Psoas muscle (tissue), 8 donors: ENCODE data around the gene DERA. TPM values are rescaled to one million over a fixed set of nuclear protein-coding genes. Genes with fewer than 3 reads are reported as not detected.
"Not testable (repeated sequence)": the region's sequence is repeated elsewhere in the genome, so short reads cannot be mapped to it uniquely, and the experiment has no call there.

ENCODE experiments used
- ATAC-seq, 4 donors: fragments of 200-7000 bp; cut with Tn5 transposase; one replicate each; pipeline ENCODE4 v1.9.1; 2020; ENCODE audit warnings: moderate library complexity in 3 of 4, mild to moderate bottlenecking in 2 of 4
- DNase-seq, 2 donors: peaks; one replicate each; pipeline ENCODE4 v3.0.0-alpha.2; 2020
- H3K27ac ChIP-seq: fragments of 200-600 bp; one replicate; pipeline ENCODE4 v1.8.0; 2022
- H3K27me3 ChIP-seq, 3 donors: fragments of 200-600 bp in 1 of 3; one replicate each; pipeline versions ENCODE4 v1.6.1 to v1.8.0; 2013 to 2022; ENCODE audit warnings: low read length in 2 of 3, mild to moderate bottlenecking in 2 of 3, moderate library complexity in 1 of 3; ENCODE audit not compliant: insufficient read depth in 3 of 3
- H3K36me3 ChIP-seq, 2 donors: fragments of 200-600 bp in 1 of 2; one replicate each; pipeline versions ENCODE4 v1.6.1 to v1.8.0; 2013 to 2022; ENCODE audit warnings: low read depth in 1 of 2, mild to moderate bottlenecking in 1 of 2, moderate library complexity in 1 of 2; ENCODE audit not compliant: insufficient read depth in 1 of 2
- H3K4me1 ChIP-seq: fragments of 200-600 bp; one replicate; pipeline ENCODE4 v1.8.0; 2022
- H3K4me3 ChIP-seq: fragments of 200-600 bp; one replicate; pipeline ENCODE4 v1.8.0; 2022; ENCODE audit warnings: mild to moderate bottlenecking
- H3K9me3 ChIP-seq: fragments of 200-600 bp; one replicate; pipeline ENCODE4 v1.8.0; 2022
- WGBS, 3 donors: extraction: QIAGEN DNeasy Blood & Tissue Kit; methylation state at CpG; one replicate each; pipeline versions ENCODE4 v1.1.6 to v1.1.7; 2013; 5-methylcytosine and 5-hydroxymethylcytosine counted together
- intact Hi-C, 2 donors: fragments of 100-400 bp; cut with DNase I; formaldehyde crosslinking; loops; one replicate each; pipeline versions ENCODE4 v1.11.0 to v1.14.2; 2022
- polyA plus RNA-seq, 3 donors: library from polyadenylated mRNA; stranded (reverse); fragments of 200-250 nt; gene quantifications; one replicate each; pipeline ENCODE4 v1.2.3, GENCODE V29; 2013
- total RNA-seq, 4 donors: library from RNA; stranded (reverse); fragmentation: NEBNext Ultra II Directional in 2 of 4; extraction: Animal tissue kit (Norgen Biotek cat#: 25700) in 2 of 4; gene quantifications; one replicate each; pipeline versions ENCODE4 v1.2.1 to v1.2.4, GENCODE V29; 2021 to 2023
- TF ChIP-seq, protein P1 (sequence below): fragments of 200-600 bp; IDR thresholded peaks from one replicate; pipeline ENCODE4 v1.8.0; 2022; ENCODE audit warnings: antibody characterized with exemption
- donor health status: healthy with polysubstance abuse.
- donor health status: DM: no; HTN: no; CAD: no; lungs with moderate emphysema.
- donor health status: Bipolar disorder and iron deficiency.
- donor health status: healthy.
- donor health status: DM: yes; HTN: yes; CAD: no.
- donor health status: DM: no; HTN: no; CAD: no.
- donor health status: DM: no; HTN: no; CAD: no.
- donor health status: DM: yes; HTN: yes; CAD: no.

The DERA gene
- total and polyA plus RNA-seq, 7 donors: 14.3 to 31.5 (median 19.8) TPM

- Histone ChIP-seq H3K36me3 (peaks cover 0 to 36% of the 10 kb centered on the region in 2 donors), H3K27me3 (no peaks in the 10 kb centered on the region), H3K4me3 (no peak overlapping the region), H3K9me3 (no peaks in the 10 kb centered on the region), H3K27ac (no peak overlapping the region), H3K4me1 (no peaks in the 10 kb centered on the region)
- no peak for DNase-seq
- WGBS, 3 donors: 80 to 91% (median 84%) methylated on average over 6 of the region's 6 CpGs
- ATAC-seq: no peak
- TF ChIP-seq, protein P1, sequence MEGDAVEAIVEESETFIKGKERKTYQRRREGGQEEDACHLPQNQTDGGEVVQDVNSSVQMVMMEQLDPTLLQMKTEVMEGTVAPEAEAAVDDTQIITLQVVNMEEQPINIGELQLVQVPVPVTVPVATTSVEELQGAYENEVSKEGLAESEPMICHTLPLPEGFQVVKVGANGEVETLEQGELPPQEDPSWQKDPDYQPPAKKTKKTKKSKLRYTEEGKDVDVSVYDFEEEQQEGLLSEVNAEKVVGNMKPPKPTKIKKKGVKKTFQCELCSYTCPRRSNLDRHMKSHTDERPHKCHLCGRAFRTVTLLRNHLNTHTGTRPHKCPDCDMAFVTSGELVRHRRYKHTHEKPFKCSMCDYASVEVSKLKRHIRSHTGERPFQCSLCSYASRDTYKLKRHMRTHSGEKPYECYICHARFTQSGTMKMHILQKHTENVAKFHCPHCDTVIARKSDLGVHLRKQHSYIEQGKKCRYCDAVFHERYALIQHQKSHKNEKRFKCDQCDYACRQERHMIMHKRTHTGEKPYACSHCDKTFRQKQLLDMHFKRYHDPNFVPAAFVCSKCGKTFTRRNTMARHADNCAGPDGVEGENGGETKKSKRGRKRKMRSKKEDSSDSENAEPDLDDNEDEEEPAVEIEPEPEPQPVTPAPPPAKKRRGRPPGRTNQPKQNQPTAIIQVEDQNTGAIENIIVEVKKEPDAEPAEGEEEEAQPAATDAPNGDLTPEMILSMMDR: no peak
- intact Hi-C loops: no loop called here
Measured at GRCh38 chr12:16037533-16037932, 126.4 kb downstream of the DERA start.

DNA sequence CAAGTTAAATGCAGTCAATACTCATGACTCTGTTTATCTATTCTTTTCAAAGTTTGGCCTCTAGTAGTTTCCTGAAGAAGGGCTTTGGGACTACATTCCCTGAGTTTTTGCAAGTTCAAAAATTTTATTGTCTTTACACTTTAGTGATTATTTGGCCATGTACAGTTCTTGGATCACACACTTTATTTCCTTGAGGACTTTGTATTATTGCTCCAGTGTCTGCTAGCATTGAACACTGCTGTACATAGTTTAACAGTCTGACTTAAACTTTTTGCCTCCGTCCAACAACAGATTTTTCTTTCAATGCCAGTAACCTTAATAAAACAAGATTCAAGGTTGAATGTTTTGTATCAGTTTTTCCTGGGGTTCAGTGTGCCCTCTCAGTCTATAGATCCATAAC is 132.3 kb downstream of the DERA start:
- Histone ChIP-seq H3K9me3 (peaks cover 7% of the 10 kb centered on the region), H3K4me1 (no peaks in the 10 kb centered on the region), H3K27me3 (no peaks in the 10 kb centered on the region), H3K36me3 (peaks cover 0 to 7% of the 10 kb centered on the region in 2 donors), H3K27ac (no peak overlapping the region), H3K4me3 (no peak overlapping the region)
- WGBS, 3 donors: 89 to 98% (median 91%) methylated on average over 1 of the region's 1 CpG
- intact Hi-C loops: no loop called here
- TF ChIP-seq, protein P1: no peak
- DNase-seq (no peak), ATAC-seq (no peak)

DNA sequence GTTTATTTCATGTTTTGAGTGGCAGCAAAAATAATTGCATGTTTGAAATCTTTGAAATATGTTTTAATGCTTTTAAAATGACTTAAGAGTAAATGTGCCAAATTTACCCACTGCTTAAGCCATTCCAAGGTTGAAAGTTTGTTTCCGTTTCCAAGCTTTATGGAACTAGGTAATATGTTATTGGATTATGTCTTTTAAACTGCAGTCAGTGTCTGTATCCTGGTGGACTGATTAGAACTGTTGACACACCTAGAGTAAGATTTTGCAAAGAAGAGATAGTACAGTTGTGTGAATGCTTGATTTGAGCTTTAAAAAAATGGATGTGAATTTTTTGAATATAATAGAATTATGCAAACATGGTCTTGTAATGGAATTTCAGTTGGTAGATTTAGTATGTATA is 135.1 kb downstream of the DERA start:
- TF ChIP-seq, protein P1: no peak
- Histone ChIP-seq H3K9me3 (peaks cover 7% of the 10 kb centered on the region), H3K4me1 (no peaks in the 10 kb centered on the region), H3K27ac (no peak overlapping the region), H3K36me3 (no peaks in the 10 kb centered on the region), H3K27me3 (no peaks in the 10 kb centered on the region), H3K4me3 (no peak overlapping the region)
- ATAC-seq (no peak), DNase-seq (no peak)
- intact Hi-C loops: no loop called here
- WGBS, 3 donors: 89 to 93% (median 89%) methylated on average over 1 of the region's 1 CpG

DNA sequence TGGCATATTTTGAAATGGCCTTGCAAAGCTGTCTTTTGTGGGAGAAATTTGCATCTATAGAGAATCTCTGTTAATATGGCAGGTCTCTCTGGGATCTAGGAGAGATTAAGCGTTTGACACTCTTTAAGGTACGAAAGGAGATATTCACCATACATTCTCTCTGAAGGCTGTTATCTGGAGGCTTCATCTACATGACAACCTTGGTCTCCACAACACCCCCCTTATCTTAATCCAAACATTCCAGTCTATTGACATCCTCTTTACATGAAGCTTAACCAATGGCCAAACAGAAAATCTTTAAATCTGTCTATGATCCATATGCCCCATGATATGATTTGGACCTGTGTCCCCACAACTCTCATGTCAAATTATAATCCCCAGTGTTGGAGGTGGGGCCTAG is 137.4 kb downstream of the DERA start:
- no peaks in the 10 kb centered on the region for H3K36me3 ChIP-seq
- TF ChIP-seq, protein P1: no peak
- no peak for DNase-seq
- no peaks in the 10 kb centered on the region for H3K4me1 ChIP-seq
- no peaks in the 10 kb centered on the region for H3K27me3 ChIP-seq
- intact Hi-C loops: no loop called here
- ATAC-seq: no peak
- peaks cover 6% of the 10 kb centered on the region for H3K9me3 ChIP-seq
- WGBS, 3 donors: 96 to 99% (median 97%) methylated on average over 2 of the region's 2 CpGs
- H3K27ac ChIP-seq: no peak overlapping the region
- H3K4me3 ChIP-seq: no peak overlapping the region

GRCh38 chr12:16056910-16057309 is 145.8 kb downstream of the DERA start:
- Histone ChIP-seq H3K9me3 (peaks cover 5% of the 10 kb centered on the region), H3K4me3 (no peak overlapping the region), H3K36me3 (no peaks in the 10 kb centered on the region), H3K4me1 (no peaks in the 10 kb centered on the region), H3K27me3 (no peaks in the 10 kb centered on the region), H3K27ac (no peak overlapping the region)
- TF ChIP-seq, protein P1: no peak
- no peak for ATAC-seq
- WGBS, 3 donors: 90 to 91% (median 91%) methylated on average over 6 of the region's 6 CpGs
- intact Hi-C loops: no loop called here
- DNase-seq: no peak

- H3K4me1 ChIP-seq, ATAC-seq, DNase-seq, H3K4me3 ChIP-seq, H3K27ac ChIP-seq, intact Hi-C loops, H3K27me3 ChIP-seq, H3K36me3 ChIP-seq, H3K9me3 ChIP-seq: not testable (repeated sequence)
- 93 to 95% (median 95%) methylated on average over 19 to 34 of the region's 34 CpGs for WGBS, 3 donors
Measured at GRCh38 chr12:16057351-16057751, 146.2 kb downstream of the DERA start.
